PC-9 (cell line): Measurements from ENCODE around the gene NPB. TPM values are rescaled to one million over a fixed set of nuclear protein-coding genes. Genes with fewer than 3 reads are reported as not detected.

Experiments used
- BruUV-seq: library from RNA; stranded (reverse); fragments of 400-500 nt; replicated peaks from 2 replicates; lab custom pipeline; 2021; lab: Mats Ljungman, UMichigan
- CTCF ChIA-PET: fragments of 300-600 bp; sonication (Branson Sonifier 250); formaldehyde crosslinking; loops from one replicate; lab custom pipeline; 2022; ENCODE audit warnings: antibody characterized with exemption; lab: Charles Lee
- POLR2A ChIA-PET: fragments of 300-600 bp; sonication (Branson Sonifier 250); formaldehyde crosslinking; loops from one replicate; lab custom pipeline; 2022; ENCODE audit warnings: antibody characterized with exemption; ENCODE audit not compliant: unreplicated experiment; lab: Charles Lee
- DNase-seq, 2 experiments: peaks; one replicate each; pipeline versions ENCODE4 v3.0.0 to v3.0.0-alpha.2; 2015 to 2022; ENCODE audit warnings: mixed read lengths in 1 of 2
- H2AFZ ChIP-seq: fragments of 200-600 bp; sonication (generic); 2 replicates; pipeline ENCODE4 v1.8.1; 2017; ENCODE audit warnings: antibody characterized with exemption
- H3F3A ChIP-seq: fragments of 200-600 bp; sonication (generic); 2 replicates; pipeline ENCODE4 v1.8.1; 2017; ENCODE audit warnings: antibody characterized with exemption, mild to moderate bottlenecking, low read depth; ENCODE audit not compliant: insufficient read depth
- H3K27ac ChIP-seq: fragments of 200-600 bp; sonication (generic); 2 replicates; pipeline ENCODE4 v1.6.1; 2016; ENCODE audit warnings: mixed run types
- H3K27me3 ChIP-seq: fragments of 200-600 bp; sonication (generic); 2 replicates; pipeline ENCODE4 v1.6.1; 2016; ENCODE audit warnings: low read depth, mixed run types; ENCODE audit not compliant: insufficient read depth
- H3K36me3 ChIP-seq: fragments of 200-600 bp; sonication (generic); 2 replicates; pipeline ENCODE4 v1.6.1; 2016; ENCODE audit warnings: low read depth, mixed run types
- H3K4me1 ChIP-seq: fragments of 200-600 bp; sonication (generic); replicated peaks from 2 replicates; pipeline ENCODE4 v1.6.1; 2016; ENCODE audit warnings: mixed run types; ENCODE audit not compliant: insufficient read depth
- H3K4me2 ChIP-seq: fragments of 200-600 bp; sonication (generic); 2 replicates; pipeline ENCODE4 v1.6.1; 2017; ENCODE audit warnings: mixed run types
- H3K4me3 ChIP-seq: fragments of 200-600 bp; sonication (generic); 2 replicates; pipeline ENCODE4 v1.6.1; 2016; ENCODE audit warnings: mixed run types
- H3K79me2 ChIP-seq: fragments of 200-600 bp; sonication (generic); 2 replicates; pipeline ENCODE4 v1.6.1; 2017; ENCODE audit warnings: low read depth, mixed run types
- H3K9me2 ChIP-seq: fragments of 200-600 bp; sonication (generic); 2 replicates; pipeline ENCODE4 v1.8.1; 2017; ENCODE audit warnings: mild to moderate bottlenecking; ENCODE audit not compliant: insufficient read depth
- H3K9me3 ChIP-seq: fragments of 200-600 bp; sonication (generic); 2 replicates; pipeline ENCODE4 v1.8.1; 2016; ENCODE audit warnings: low read depth; ENCODE audit not compliant: insufficient read depth
- H4K20me1 ChIP-seq: fragments of 200-600 bp; sonication (generic); 2 replicates; pipeline ENCODE4 v1.8.1; 2017; ENCODE audit not compliant: insufficient read depth
- CTCF ChIP-seq: fragments of 200-600 bp; sonication (generic); conservative IDR thresholded peaks from 2 replicates; pipeline ENCODE4 v1.6.1; 2017; ENCODE audit warnings: mixed run types, antibody characterized with exemption, mild to moderate bottlenecking, moderate library complexity
- EZH2 ChIP-seq: fragments of 200-600 bp; sonication (generic); IDR thresholded peaks from 2 replicates; pipeline ENCODE4 v1.8.0; 2017; ENCODE audit warnings: antibody characterized with exemption, low read depth
- intact Hi-C: fragments of 100-400 bp; cut with micrococcal nuclease; formaldehyde crosslinking; loops from one replicate; pipeline ENCODE4 v1.10.0; 2022; ENCODE audit not compliant: unreplicated experiment
- total RNA-seq: library from RNA; stranded (reverse); gene quantifications from 2 replicates; pipeline ENCODE4 v1.2.3, GENCODE V29; 2021

The NPB gene
- total RNA-seq, 1 experiment from 2014 or later = 1.1 TPM

GRCh38 chr17:81941484-81942166 is 39.6 kb downstream of the NPB start:
- H3F3A ChIP-seq = no peaks in the 10 kb centered on the region
- intact Hi-C loops = no loop called here
- BruUV-seq = no TSS peak
- no peaks in the 10 kb centered on the region for H3K27me3 ChIP-seq
- H3K4me1 ChIP-seq = no peaks in the 10 kb centered on the region
- no peaks in the 10 kb centered on the region for H3K9me3 ChIP-seq
- DNase-seq = no peak
- H3K36me3 ChIP-seq = no peaks in the 10 kb centered on the region
- ChIA-PET POLR2A (no interaction called here), CTCF (no interaction called here)
- H4K20me1 ChIP-seq = no peaks in the 10 kb centered on the region
- no peak overlapping the region for H3K27ac ChIP-seq
- H3K79me2 ChIP-seq = no peaks in the 10 kb centered on the region
- no peak for TF ChIP-seq CTCF
- TF ChIP-seq EZH2 = no peak
- H3K4me3 ChIP-seq = no peak overlapping the region
- no peak overlapping the region for H2AFZ ChIP-seq
- no peaks in the 10 kb centered on the region for H3K9me2 ChIP-seq
- no peak overlapping the region for H3K4me2 ChIP-seq

- Histone ChIP-seq H3K4me2 (no peak overlapping the region), H3K4me3 (no peak overlapping the region), H3K9me2 (no peaks in the 10 kb centered on the region), H2AFZ (no peak overlapping the region), H3K4me1 (no peaks in the 10 kb centered on the region), H3K79me2 (no peaks in the 10 kb centered on the region), H3K27me3 (no peaks in the 10 kb centered on the region), H3K36me3 (no peaks in the 10 kb centered on the region), H3F3A (no peaks in the 10 kb centered on the region), H3K27ac (no peak overlapping the region), H4K20me1 (no peaks in the 10 kb centered on the region), H3K9me3 (no peaks in the 10 kb centered on the region)
- DNase-seq = no peak
- ChIA-PET CTCF (no interaction called here), POLR2A (interaction anchor here (0.6 kb wide), 1 partner anchor 249 kb away, joined by 3 read pairs; no protein-coding TSS in a partner anchor)
- no TSS peak for BruUV-seq
- intact Hi-C loops = no loop called here
- TF ChIP-seq EZH2 (no peak), CTCF (no peak)
Observed at GRCh38 chr17:81942167-81942553, 40.1 kb downstream of the NPB start.

- no peaks in the 10 kb centered on the region for H3K27me3 ChIP-seq
- no peaks in the 10 kb centered on the region for H3K79me2 ChIP-seq
- DNase-seq = no peak
- H3K9me2 ChIP-seq = no peaks in the 10 kb centered on the region
- H2AFZ ChIP-seq = no peak overlapping the region
- H3K4me1 ChIP-seq = no peaks in the 10 kb centered on the region
- no peak overlapping the region for H3K4me2 ChIP-seq
- no peaks in the 10 kb centered on the region for H3K36me3 ChIP-seq
- no TSS peak for BruUV-seq
- no peak overlapping the region for H3K27ac ChIP-seq
- POLR2A ChIA-PET = no interaction called here
- H3K9me3 ChIP-seq = no peaks in the 10 kb centered on the region
- TF ChIP-seq EZH2 (no peak), CTCF (no peak)
- intact Hi-C loops = no loop called here
- CTCF ChIA-PET = no interaction called here
- no peak overlapping the region for H3K4me3 ChIP-seq
- no peaks in the 10 kb centered on the region for H4K20me1 ChIP-seq
- H3F3A ChIP-seq = no peaks in the 10 kb centered on the region
Observed at GRCh38 chr17:81944858-81945257, 42.8 kb downstream of the NPB start.
